ENCODE results near the gene MAMDC2. TPM values are rescaled to one million over a fixed set of nuclear protein-coding genes. Genes with fewer than 3 reads are reported as not detected.

MAMDC2 gene
- polyA plus RNA-seq, 1 experiment: 10.4 TPM

GRCh38 chr9:70054521-70054920, 10.9 kb downstream of the MAMDC2 start:
- DNase-seq (ENCODE audit: low read depth, low spot score): no peak
- TF ChIP-seq, protein P1, sequence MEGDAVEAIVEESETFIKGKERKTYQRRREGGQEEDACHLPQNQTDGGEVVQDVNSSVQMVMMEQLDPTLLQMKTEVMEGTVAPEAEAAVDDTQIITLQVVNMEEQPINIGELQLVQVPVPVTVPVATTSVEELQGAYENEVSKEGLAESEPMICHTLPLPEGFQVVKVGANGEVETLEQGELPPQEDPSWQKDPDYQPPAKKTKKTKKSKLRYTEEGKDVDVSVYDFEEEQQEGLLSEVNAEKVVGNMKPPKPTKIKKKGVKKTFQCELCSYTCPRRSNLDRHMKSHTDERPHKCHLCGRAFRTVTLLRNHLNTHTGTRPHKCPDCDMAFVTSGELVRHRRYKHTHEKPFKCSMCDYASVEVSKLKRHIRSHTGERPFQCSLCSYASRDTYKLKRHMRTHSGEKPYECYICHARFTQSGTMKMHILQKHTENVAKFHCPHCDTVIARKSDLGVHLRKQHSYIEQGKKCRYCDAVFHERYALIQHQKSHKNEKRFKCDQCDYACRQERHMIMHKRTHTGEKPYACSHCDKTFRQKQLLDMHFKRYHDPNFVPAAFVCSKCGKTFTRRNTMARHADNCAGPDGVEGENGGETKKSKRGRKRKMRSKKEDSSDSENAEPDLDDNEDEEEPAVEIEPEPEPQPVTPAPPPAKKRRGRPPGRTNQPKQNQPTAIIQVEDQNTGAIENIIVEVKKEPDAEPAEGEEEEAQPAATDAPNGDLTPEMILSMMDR (IDR thresholded peaks at IDR 0.05; ENCODE audit: low read depth, low read length): no peak
- POLR2A ChIA-PET: interaction anchor here (0.6 kb wide), 1 partner anchor 63 kb away, joined by 3 read pairs; no protein-coding TSS in a partner anchor
- CTCF ChIA-PET: interaction anchor here (1.0 to 2.6 kb wide), 4 partner anchors 33 to 83 kb away, joined by 3 to 9 read pairs (median 6); no protein-coding TSS in a partner anchor
- no peak overlapping the region for H3K4me3 ChIP-seq (ENCODE audit: low read depth, low read length)
- H3K27ac ChIP-seq (ENCODE audit: low read depth, low read length): no peak overlapping the region
- no peaks in the 10 kb centered on the region for H3K9me3 ChIP-seq (ENCODE audit: control insufficient read depth, insufficient read depth, low read length)
- H3K27me3 ChIP-seq (ENCODE audit: control insufficient read depth, insufficient read depth, low read length): no peaks in the 10 kb centered on the region

DNA sequence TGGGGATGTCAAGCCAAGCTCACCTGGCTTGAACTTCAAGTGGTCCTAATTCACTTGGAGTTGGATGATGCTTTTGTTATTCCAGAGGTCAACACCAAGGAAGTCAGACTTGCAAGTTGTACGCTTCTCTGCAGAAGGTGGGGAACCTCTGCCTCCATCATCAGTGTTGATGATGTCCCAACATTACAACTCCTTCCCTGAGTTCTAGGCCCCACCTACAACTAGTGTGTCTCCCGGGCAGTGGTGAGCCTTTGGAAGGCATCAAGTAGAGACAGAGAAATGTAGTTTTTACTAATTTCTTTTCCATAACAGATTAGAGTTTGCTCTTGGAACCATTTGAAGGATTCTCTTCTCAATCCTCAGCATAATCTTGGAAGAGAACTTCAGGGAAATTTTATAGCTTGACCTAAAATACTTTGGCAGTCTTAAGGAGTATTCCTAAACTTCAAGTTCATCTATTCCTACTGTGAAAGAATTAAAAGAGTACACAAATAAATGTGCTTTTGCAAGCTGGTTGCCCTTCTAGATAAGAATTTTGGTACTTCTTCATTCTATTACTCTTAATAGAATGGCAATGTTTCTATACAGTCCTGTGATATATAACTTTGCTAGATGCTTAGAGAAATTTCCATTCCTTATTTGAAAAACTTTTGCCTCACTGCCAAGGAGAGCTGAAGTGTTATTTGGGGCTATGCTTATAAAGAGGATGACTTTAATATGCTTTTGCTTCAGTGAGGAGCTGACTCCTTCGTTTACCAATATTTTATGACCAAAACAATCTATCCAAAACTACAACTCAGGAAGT, 12.0 kb downstream of the MAMDC2 start:
- H3K27me3 ChIP-seq (ENCODE audit: control insufficient read depth, insufficient read depth, low read length): no peaks in the 10 kb centered on the region
- TF ChIP-seq, protein P1 (IDR thresholded peaks at IDR 0.05; ENCODE audit: low read depth, low read length): no peak
- H3K27ac ChIP-seq (ENCODE audit: low read depth, low read length): no peak overlapping the region
- no peak overlapping the region for H3K4me3 ChIP-seq (ENCODE audit: low read depth, low read length)
- POLR2A ChIA-PET: no interaction called here
- CTCF ChIA-PET: interaction anchor here (1.0 to 2.6 kb wide), 2 partner anchors 32 to 58 kb away, joined by 3 to 9 read pairs; no protein-coding TSS in a partner anchor
- DNase-seq (ENCODE audit: low read depth, low spot score): no peak
- no peaks in the 10 kb centered on the region for H3K9me3 ChIP-seq (ENCODE audit: control insufficient read depth, insufficient read depth, low read length)

GRCh38 chr9:70056211-70056944, 12.7 kb downstream of the MAMDC2 start:
- Histone ChIP-seq H3K27me3 (ENCODE audit: control insufficient read depth, insufficient read depth, low read length) (no peaks in the 10 kb centered on the region), H3K27ac (ENCODE audit: low read depth, low read length) (no peak overlapping the region), H3K9me3 (ENCODE audit: control insufficient read depth, insufficient read depth, low read length) (no peaks in the 10 kb centered on the region), H3K4me3 (ENCODE audit: low read depth, low read length) (no peak overlapping the region)
- ChIA-PET POLR2A (no interaction called here), CTCF (interaction anchor here (1.2 to 2.6 kb wide), 2 partner anchors 54 to 57 kb away, joined by 3 to 9 read pairs; no protein-coding TSS in a partner anchor)
- TF ChIP-seq, protein P1 (IDR thresholded peaks at IDR 0.05; ENCODE audit: low read depth, low read length): no peak
- DNase-seq (ENCODE audit: low read depth, low spot score): no peak

DNA sequence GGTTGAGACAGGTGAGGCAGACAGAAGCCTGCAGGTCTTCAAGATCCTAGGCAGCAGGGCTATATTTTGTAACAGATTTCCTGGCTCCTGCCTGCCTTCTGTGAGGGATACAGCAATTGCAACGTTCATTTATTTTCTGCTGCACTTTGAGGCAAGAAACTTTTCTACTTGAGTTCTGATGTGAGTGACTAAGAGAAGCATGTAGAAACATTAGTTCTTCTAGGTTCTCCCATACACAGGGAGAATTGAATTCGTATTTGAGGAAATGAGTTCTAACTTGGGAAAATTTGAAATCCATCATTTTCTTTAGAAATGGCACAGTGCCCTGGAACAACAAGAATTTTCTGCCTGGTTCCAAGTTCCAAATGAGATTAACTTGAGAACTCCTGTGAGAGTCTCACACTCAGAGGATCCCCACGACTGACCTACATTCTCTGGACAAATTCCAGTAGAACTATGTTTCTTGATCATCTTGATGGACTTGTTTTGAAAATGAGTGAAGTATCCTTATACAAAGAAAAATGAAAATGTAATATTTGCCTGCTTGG, 15.0 kb downstream of the MAMDC2 start:
- CTCF ChIA-PET: no interaction called here
- POLR2A ChIA-PET: no interaction called here
- Histone ChIP-seq H3K9me3 (ENCODE audit: control insufficient read depth, insufficient read depth, low read length) (no peaks in the 10 kb centered on the region), H3K27me3 (ENCODE audit: control insufficient read depth, insufficient read depth, low read length) (no peaks in the 10 kb centered on the region), H3K27ac (ENCODE audit: low read depth, low read length) (no peak overlapping the region), H3K4me3 (ENCODE audit: low read depth, low read length) (no peak overlapping the region)
- DNase-seq (ENCODE audit: low read depth, low spot score): no peak
- TF ChIP-seq, protein P1 (IDR thresholded peaks at IDR 0.05; ENCODE audit: low read depth, low read length): no peak
